ENCODE results near the gene HS6ST1.

DNA sequence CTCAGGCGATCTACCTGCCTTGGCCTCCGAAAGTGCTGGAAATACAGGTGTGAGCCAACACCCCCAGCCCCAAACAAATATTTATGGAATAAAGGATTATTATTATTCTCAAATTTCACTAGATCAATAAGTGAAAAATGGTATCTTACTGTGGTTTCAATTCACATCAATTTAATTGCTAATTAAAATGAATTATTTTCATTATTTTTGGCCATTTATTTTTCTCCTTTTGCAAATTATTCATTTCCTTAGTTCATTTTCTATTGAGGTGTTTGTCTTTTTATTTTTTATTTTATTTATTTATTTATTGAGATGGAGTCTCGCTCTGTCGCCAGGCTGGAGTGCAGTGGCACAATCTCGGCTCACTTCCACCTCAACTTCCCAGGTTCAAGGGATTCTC lies 11.9 kb upstream of the HS6ST1 start:
- TF ChIP-seq, protein P1, sequence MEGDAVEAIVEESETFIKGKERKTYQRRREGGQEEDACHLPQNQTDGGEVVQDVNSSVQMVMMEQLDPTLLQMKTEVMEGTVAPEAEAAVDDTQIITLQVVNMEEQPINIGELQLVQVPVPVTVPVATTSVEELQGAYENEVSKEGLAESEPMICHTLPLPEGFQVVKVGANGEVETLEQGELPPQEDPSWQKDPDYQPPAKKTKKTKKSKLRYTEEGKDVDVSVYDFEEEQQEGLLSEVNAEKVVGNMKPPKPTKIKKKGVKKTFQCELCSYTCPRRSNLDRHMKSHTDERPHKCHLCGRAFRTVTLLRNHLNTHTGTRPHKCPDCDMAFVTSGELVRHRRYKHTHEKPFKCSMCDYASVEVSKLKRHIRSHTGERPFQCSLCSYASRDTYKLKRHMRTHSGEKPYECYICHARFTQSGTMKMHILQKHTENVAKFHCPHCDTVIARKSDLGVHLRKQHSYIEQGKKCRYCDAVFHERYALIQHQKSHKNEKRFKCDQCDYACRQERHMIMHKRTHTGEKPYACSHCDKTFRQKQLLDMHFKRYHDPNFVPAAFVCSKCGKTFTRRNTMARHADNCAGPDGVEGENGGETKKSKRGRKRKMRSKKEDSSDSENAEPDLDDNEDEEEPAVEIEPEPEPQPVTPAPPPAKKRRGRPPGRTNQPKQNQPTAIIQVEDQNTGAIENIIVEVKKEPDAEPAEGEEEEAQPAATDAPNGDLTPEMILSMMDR (IDR thresholded peaks at IDR 0.05): no peak
- TF ChIP-seq, protein P2, sequence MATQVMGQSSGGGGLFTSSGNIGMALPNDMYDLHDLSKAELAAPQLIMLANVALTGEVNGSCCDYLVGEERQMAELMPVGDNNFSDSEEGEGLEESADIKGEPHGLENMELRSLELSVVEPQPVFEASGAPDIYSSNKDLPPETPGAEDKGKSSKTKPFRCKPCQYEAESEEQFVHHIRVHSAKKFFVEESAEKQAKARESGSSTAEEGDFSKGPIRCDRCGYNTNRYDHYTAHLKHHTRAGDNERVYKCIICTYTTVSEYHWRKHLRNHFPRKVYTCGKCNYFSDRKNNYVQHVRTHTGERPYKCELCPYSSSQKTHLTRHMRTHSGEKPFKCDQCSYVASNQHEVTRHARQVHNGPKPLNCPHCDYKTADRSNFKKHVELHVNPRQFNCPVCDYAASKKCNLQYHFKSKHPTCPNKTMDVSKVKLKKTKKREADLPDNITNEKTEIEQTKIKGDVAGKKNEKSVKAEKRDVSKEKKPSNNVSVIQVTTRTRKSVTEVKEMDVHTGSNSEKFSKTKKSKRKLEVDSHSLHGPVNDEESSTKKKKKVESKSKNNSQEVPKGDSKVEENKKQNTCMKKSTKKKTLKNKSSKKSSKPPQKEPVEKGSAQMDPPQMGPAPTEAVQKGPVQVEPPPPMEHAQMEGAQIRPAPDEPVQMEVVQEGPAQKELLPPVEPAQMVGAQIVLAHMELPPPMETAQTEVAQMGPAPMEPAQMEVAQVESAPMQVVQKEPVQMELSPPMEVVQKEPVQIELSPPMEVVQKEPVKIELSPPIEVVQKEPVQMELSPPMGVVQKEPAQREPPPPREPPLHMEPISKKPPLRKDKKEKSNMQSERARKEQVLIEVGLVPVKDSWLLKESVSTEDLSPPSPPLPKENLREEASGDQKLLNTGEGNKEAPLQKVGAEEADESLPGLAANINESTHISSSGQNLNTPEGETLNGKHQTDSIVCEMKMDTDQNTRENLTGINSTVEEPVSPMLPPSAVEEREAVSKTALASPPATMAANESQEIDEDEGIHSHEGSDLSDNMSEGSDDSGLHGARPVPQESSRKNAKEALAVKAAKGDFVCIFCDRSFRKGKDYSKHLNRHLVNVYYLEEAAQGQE (IDR thresholded peaks at IDR 0.05; ENCODE audit: insufficient read depth in 1 of 2, low read depth in 2 of 2, low read length in 1 of 2): no peak

All from Panc1 (cell line).